A673 (cell line): ENCODE results near the gene ALPK3. TPM values are rescaled to one million over a fixed set of nuclear protein-coding genes. Genes with fewer than 3 reads are reported as not detected.

Experiments
- BruUV-seq: library from RNA; stranded (reverse); fragments of 400-500 nt; replicated peaks from 2 replicates; lab custom pipeline; 2021; lab: Mats Ljungman, UMichigan
- CTCF ChIA-PET: fragments of 300-600 bp; sonication (Branson Sonifier 250); formaldehyde crosslinking; loops from one replicate; lab custom pipeline; 2022; ENCODE audit warnings: antibody characterized with exemption; lab: Charles Lee
- POLR2A ChIA-PET: fragments of 300-600 bp; sonication (Branson Sonifier 250); formaldehyde crosslinking; loops from one replicate; lab custom pipeline; 2022; ENCODE audit warnings: antibody characterized with exemption; ENCODE audit not compliant: low non-redundant PET; lab: Charles Lee
- DNase-seq: peaks from one replicate; pipeline ENCODE4 v3.0.0-alpha.2; 2015; ENCODE audit warnings: low spot score
- H3K27ac ChIP-seq: fragments of 200-600 bp; sonication (generic); 2 replicates; pipeline ENCODE4 v1.5.1; 2016; ENCODE audit warnings: mixed run types, low read depth, mild to moderate bottlenecking, mixed read lengths, antibody characterized with exemption, low read length; ENCODE audit not compliant: poor library complexity, severe bottlenecking
- H3K27me3 ChIP-seq: fragments of 200-600 bp; sonication (generic); replicated peaks from 2 replicates; pipeline ENCODE4 v1.6.1; 2017; ENCODE audit warnings: mixed run types, low read depth, mild to moderate bottlenecking, mixed read lengths, antibody characterized with exemption, low read length; ENCODE audit not compliant: insufficient read depth, poor library complexity
- H3K36me3 ChIP-seq: fragments of 200-600 bp; sonication (generic); 2 replicates; pipeline ENCODE4 v1.6.1; 2016; ENCODE audit warnings: mixed run types, mild to moderate bottlenecking, mixed read lengths, antibody characterized with exemption, low read length; ENCODE audit not compliant: insufficient read depth, poor library complexity, severe bottlenecking
- H3K4me1 ChIP-seq: fragments of 200-600 bp; sonication (generic); 2 replicates; pipeline ENCODE4 v1.6.1; 2017; ENCODE audit warnings: mixed run types, mild to moderate bottlenecking, mixed read lengths, antibody characterized with exemption, low read length; ENCODE audit not compliant: insufficient read depth, poor library complexity, severe bottlenecking
- H3K4me3 ChIP-seq: fragments of 200-600 bp; sonication (generic); 2 replicates; pipeline ENCODE4 v1.5.1; 2016; ENCODE audit warnings: low read depth, mixed run types, mild to moderate bottlenecking, mixed read lengths, low read length; ENCODE audit not compliant: poor library complexity, severe bottlenecking
- H3K9me3 ChIP-seq: fragments of 200-600 bp; sonication (generic); 2 replicates; pipeline ENCODE4 v1.6.1; 2016; ENCODE audit warnings: mixed run types, low read depth, mild to moderate bottlenecking, mixed read lengths, antibody characterized with exemption, low read length; ENCODE audit not compliant: poor library complexity, severe bottlenecking
- CTCF ChIP-seq: fragments of 300-800, 200-600 bp; sonication (generic); conservative IDR thresholded peaks from 2 replicates; pipeline ENCODE4 v1.5.1; 2017; ENCODE audit warnings: low read depth, mild to moderate bottlenecking, antibody characterized with exemption, low read length, moderate library complexity, mixed read lengths
- EZH2 ChIP-seq: fragments of 200-600 bp; sonication (generic); IDR thresholded peaks from 2 replicates; pipeline ENCODE4 v1.6.1; 2017; ENCODE audit warnings: borderline replicate concordance, low read depth, mild to moderate bottlenecking, mixed read lengths, antibody characterized with exemption, low read length; ENCODE audit not compliant: poor library complexity, severe bottlenecking
- intact Hi-C: fragments of 100-400 bp; cut with micrococcal nuclease; formaldehyde crosslinking; loops from one replicate; pipeline ENCODE4 v1.10.0; 2022; ENCODE audit not compliant: unreplicated experiment
- total RNA-seq: library from RNA; stranded (reverse); gene quantifications from 2 replicates; pipeline ENCODE4 v1.2.3, GENCODE V29; 2021

ALPK3 gene
- total RNA-seq, 1 experiment from 2014 or later, result 0.67 TPM

DNA sequence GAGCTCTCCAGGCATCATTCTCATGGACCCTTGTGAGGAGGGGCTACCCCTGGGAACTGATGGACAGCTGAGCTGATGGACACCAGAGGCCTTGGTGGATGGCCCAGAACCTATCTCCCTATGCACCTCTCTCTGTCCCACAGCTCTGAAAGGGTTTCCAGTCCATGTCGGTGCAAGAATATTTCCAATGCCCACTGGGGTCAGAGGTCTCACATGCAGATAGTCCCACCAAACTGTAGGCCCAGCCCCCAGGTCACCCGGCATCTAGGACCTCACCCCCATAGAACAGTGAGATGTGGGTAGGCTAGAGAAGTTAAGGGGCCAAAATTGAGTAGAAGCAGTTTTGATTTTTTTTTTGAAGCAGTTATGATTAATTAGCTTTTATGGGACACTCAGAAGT, 2.6 kb downstream of the ALPK3 start:
- no peak for DNase-seq

GRCh38 chr15:84821501-84822021, 4.4 kb downstream of the ALPK3 start:
- CTCF ChIA-PET, result interaction anchor here (0.6 kb wide), 1 partner anchor 197 kb away, joined by 3 read pairs; no protein-coding TSS in a partner anchor
- H3K4me3 ChIP-seq, result no peak overlapping the region

More for the DNA sequence above, 2.6 kb downstream of the ALPK3 start:
- no peak overlapping the region for H3K27ac ChIP-seq
- no peaks in the 10 kb centered on the region for H3K9me3 ChIP-seq
- no peak overlapping the region for H3K4me3 ChIP-seq
- no peak for TF ChIP-seq CTCF
- TF ChIP-seq EZH2, result no peak
- ChIA-PET CTCF (interaction anchor here (0.5 kb wide), 1 partner anchor 8 kb away, joined by 3 read pairs; no protein-coding TSS in a partner anchor), POLR2A (no interaction called here)
- intact Hi-C loops, result no loop called here
- H3K27me3 ChIP-seq, result no peaks in the 10 kb centered on the region
- peaks cover 13% of the 10 kb centered on the region for H3K4me1 ChIP-seq
- no TSS peak for BruUV-seq
- no peaks in the 10 kb centered on the region for H3K36me3 ChIP-seq

DNA sequence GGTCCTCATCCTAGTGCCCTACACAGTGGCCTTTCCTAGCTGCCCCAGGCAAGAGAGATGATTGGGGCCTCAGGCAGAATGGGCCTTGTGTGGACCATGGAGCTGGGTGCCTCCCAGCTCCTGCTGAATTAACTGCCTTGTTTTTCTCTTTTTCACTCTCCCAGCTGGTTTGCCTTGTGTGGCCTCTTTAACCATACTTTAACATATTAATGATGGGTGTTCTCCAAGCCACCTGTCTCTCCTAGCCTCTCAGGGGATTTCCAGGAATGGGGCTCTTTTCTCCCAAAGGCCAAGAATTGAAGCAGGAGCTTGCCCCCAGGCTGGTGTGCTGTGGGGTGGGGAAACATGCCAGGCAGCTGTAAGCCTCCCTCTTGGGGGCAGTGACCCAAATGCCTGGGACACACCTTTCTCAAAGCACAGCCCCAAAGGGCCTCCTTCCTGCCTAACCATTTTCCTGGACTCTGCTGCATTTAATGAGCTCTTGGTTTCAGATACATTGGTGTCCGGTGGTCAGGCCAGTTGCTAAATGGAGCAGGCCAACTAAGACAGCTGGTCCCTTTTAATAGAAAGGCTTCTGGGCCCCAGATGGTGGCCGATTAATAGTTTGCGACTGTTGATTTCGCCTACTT, 5.6 kb downstream of the ALPK3 start:
- H3K27me3 ChIP-seq, result no peaks in the 10 kb centered on the region
- H3K4me3 ChIP-seq, result no peak overlapping the region
- POLR2A ChIA-PET, result interaction anchor here (0.9 kb wide), 1 partner anchor 173 kb away, joined by 3 read pairs; no protein-coding TSS in a partner anchor
- H3K36me3 ChIP-seq, result no peaks in the 10 kb centered on the region
- DNase-seq, result no peak
- no TSS peak for BruUV-seq
- CTCF ChIA-PET, result no interaction called here
- TF ChIP-seq CTCF, result no peak
- no peak for TF ChIP-seq EZH2
- peaks cover 13% of the 10 kb centered on the region for H3K4me1 ChIP-seq
- intact Hi-C loops, result no loop called here
- H3K27ac ChIP-seq, result no peak overlapping the region
- H3K9me3 ChIP-seq, result no peaks in the 10 kb centered on the region

More at GRCh38 chr15:84821501-84822021, 4.4 kb downstream of the ALPK3 start:
- POLR2A ChIA-PET, result interaction anchor here (0.6 kb wide), 1 partner anchor 12 kb away, joined by 3 read pairs; no protein-coding TSS in a partner anchor
- no peak for DNase-seq
- Histone ChIP-seq H3K27me3 (no peaks in the 10 kb centered on the region), H3K9me3 (no peaks in the 10 kb centered on the region), H3K27ac (no peak overlapping the region), H3K36me3 (no peaks in the 10 kb centered on the region), H3K4me1 (peaks cover 13% of the 10 kb centered on the region)
- TF ChIP-seq EZH2 (no peak), CTCF (no peak)
- intact Hi-C loops, result no loop called here
- BruUV-seq, result no TSS peak
